Stimulated activated naive B cell treated with anti-CD40 and anti-IgM and Interleukin-4, amounts not matched to agents 10 μg/mL and 1 μg/mL and 100 μg/mL, for 72 hours (primary cell): ENCODE measurements around the gene IPP.

Experiments
- ATAC-seq, 2 donors: fragments of 150-1000 bp; cut with Tn5 transposase; replicated peaks; 2 replicates each; pipeline ENCODE4 v1.10.0; 2021; ENCODE audit warnings: moderate library complexity in 1 of 2
- DNase-seq: peaks from one replicate; pipeline ENCODE4 v3.0.0; 2021
- H3K27ac Mint-ChIP-seq: one replicate; pipeline ENCODE4 v1.8.0; 2022; ENCODE audit warnings: mild to moderate bottlenecking, mixed read lengths
- H3K27me3 Mint-ChIP-seq, 2 donors: one replicate each; pipeline ENCODE4 v1.8.0; 2022; ENCODE audit warnings: mixed read lengths in 2 of 2
- H3K36me3 Mint-ChIP-seq, 2 donors: one replicate each; pipeline ENCODE4 v1.8.0; 2022; ENCODE audit warnings: mixed read lengths in 2 of 2, mild to moderate bottlenecking in 1 of 2
- H3K4me1 Mint-ChIP-seq, 2 donors: one replicate each; pipeline ENCODE4 v1.8.0; 2022; ENCODE audit warnings: mixed read lengths in 2 of 2, mild to moderate bottlenecking in 1 of 2
- H3K4me3 Mint-ChIP-seq, 2 donors: one replicate each; pipeline ENCODE4 v1.8.0; 2022; ENCODE audit warnings: mild to moderate bottlenecking in 2 of 2, mixed read lengths in 2 of 2, moderate library complexity in 1 of 2
- H3K9me3 Mint-ChIP-seq, 2 donors: one replicate each; pipeline ENCODE4 v1.8.0; 2022; ENCODE audit warnings: mixed read lengths in 2 of 2, mild to moderate bottlenecking in 1 of 2

IPP gene

DNA sequence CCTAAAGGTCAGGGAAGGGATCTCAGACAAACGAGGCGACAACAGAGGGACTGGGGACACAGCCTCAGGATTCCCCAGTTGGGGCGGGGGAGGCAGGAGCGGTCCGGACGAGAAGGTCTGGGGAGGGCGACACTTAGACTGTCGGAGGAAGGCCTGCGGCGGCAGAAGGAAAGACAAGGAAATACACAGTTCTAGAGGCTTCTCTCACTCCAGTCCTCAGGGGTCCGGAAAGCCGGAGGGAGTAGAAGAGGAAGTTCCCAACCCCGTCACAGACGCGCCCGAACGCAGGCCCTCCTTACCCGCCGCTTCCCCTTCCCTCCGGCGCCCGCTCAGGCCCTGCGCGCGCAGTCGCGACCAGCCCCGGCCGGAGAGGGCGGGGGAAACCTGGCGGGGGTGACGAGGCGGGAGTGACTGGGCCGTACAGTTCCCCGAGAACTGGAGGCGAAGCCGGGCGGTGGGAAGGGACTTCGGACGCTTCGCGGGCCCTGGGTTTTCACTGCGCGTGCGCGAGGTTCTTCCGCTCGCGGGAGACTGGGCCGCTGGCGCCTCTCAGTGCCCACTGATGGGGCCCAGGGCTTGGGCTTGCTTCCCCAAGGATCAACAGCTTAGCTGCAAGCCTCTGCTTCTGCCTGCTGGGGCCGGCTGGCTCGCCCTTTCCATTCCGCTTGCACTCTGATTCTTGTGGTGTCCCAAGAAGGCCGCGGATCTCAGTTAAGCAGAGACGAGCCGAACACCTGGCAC is at the start of gene IPP:
Gene IPP, minus strand, starts transcription at position 356 of the 741 bp plus-strand sequence. CDS start 4,242 bp downstream, outside the sequence.
- ATAC-seq (peak; percentile 95 to 96), DNase-seq (peak; percentile 98)
- peak within 1 kb of the TSS; percentile 98 to 100 for H3K4me3 Mint-ChIP-seq
- peaks cover 5 to 6% of the 10 kb centered on the region in 2 donors for H3K4me1 Mint-ChIP-seq
- no peaks in the 10 kb centered on the region for H3K27me3 Mint-ChIP-seq
- no peaks in the 10 kb centered on the region for H3K36me3 Mint-ChIP-seq
- peaks cover 0 to 3% of the 10 kb centered on the region in 2 donors for H3K9me3 Mint-ChIP-seq
- peak within 1 kb of the TSS; percentile 99 for H3K27ac Mint-ChIP-seq

DNA sequence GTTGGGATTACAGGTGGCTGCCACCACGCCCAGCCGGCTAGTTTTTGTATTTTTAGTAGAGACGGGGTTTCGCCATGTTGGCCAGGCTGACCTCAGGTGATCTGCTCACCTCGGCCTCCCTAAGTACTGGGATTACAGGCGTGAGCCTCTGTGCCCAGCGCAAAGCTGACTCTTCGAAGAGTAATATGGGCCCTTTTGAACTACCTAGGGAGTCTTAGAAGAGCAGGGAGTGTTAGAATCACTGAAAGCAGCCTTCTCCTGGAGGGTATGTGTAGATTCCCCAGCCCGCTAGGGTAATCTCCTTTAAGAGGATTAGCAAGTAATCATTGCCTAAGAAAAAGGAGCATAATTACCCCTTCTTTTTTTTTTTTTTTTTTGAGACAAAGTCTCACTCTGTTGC is 46.5 kb upstream of the IPP start:
- ATAC-seq, result no peak
- peaks cover 0 to 2% of the 10 kb centered on the region in 2 donors for H3K4me1 Mint-ChIP-seq
- H3K27me3 Mint-ChIP-seq, result peaks cover 7 to 11% of the 10 kb centered on the region in 2 donors
- DNase-seq, result no peak
- no peaks in the 10 kb centered on the region for H3K9me3 Mint-ChIP-seq
- H3K4me3 Mint-ChIP-seq, result no peak overlapping the region
- no peak overlapping the region for H3K27ac Mint-ChIP-seq
- no peaks in the 10 kb centered on the region for H3K36me3 Mint-ChIP-seq

DNA sequence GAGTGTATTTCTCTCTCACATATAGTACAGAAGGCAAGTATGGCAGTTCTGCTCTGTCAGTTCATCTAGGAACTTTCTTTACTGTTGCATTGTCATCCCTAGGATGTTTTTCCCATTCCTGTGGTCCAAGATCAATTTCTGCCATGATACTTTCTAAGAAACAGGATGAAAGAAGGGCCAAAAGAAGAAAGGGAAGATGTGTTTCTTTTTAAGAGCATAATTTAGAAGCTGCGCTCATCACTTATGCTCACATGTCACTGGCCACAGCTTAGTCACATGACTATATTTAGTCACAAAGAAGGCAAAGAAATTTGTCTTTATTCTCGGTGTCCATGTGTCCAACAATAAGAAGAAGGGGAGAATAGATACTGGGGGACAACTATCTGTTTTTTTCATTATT is 45.9 kb upstream of the IPP start:
- Mint-ChIP-seq H3K27ac (no peak overlapping the region), H3K36me3 (no peaks in the 10 kb centered on the region), H3K27me3 (peaks cover 7 to 11% of the 10 kb centered on the region in 2 donors), H3K9me3 (no peaks in the 10 kb centered on the region), H3K4me3 (no peak overlapping the region), H3K4me1 (no peaks in the 10 kb centered on the region)
- no peak for DNase-seq
- no peak for ATAC-seq

DNA sequence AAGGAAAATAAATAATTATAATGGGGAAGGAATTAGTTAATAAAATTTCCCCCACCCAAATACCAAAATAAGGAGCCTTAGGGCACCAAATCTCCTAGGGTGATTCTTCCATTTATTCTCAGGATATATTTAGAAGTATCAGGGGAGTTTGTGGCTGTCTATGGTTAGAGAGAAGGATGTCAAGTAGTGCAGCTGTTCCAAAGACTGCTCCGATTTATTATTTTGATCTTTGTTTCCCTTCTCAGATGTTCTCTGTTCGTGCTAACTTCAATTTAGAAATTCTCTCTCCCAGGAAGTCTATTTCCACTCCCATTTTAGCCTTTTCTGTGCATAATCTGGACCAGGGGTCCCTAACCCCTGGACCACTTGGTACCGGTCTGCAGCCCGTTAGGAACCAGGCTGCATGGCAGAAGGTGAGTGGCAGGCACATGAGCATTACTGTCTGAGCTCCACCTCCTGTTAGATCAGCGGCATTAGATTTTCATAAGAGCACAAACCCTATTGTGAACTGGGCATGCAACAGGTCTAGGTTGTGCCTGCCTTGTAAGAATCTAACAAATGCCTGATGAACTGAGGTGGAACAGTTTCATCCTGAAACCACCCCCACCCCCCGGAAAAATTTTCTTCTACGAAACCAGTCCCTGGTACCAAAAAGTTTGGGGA is 43.6 kb upstream of the IPP start:
- Mint-ChIP-seq H3K4me1 (no peaks in the 10 kb centered on the region), H3K27me3 (peaks cover 7 to 11% of the 10 kb centered on the region in 2 donors), H3K9me3 (no peaks in the 10 kb centered on the region), H3K4me3 (no peak overlapping the region), H3K36me3 (no peaks in the 10 kb centered on the region), H3K27ac (no peak overlapping the region)
- DNase-seq (no peak), ATAC-seq (no peak)

DNA sequence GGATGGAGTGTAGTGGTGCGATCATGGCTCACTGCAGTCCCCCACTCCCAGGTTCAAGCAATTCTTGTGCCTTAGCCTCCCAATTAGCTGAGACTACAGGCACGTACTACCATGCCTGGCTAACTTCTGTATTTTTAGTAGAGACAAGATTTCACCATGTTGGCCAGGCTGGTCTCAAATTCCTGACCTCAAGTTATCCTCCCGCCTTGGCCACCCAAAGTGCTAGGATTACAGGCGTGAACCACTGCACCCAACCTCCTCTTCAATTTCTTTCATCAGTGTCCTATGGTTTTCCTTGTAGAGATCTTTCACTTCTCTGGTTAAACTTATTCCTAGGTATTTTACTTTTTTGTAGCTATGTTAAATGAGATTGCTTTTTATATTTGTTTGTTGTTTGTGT is 42.3 kb upstream of the IPP start:
- Mint-ChIP-seq H3K27me3 (peaks cover 7 to 11% of the 10 kb centered on the region in 2 donors), H3K4me3 (no peak overlapping the region), H3K27ac (no peak overlapping the region), H3K36me3 (no peaks in the 10 kb centered on the region), H3K4me1 (peaks cover 5 to 9% of the 10 kb centered on the region in 2 donors), H3K9me3 (no peaks in the 10 kb centered on the region)
- ATAC-seq, result no peak
- DNase-seq, result no peak

DNA sequence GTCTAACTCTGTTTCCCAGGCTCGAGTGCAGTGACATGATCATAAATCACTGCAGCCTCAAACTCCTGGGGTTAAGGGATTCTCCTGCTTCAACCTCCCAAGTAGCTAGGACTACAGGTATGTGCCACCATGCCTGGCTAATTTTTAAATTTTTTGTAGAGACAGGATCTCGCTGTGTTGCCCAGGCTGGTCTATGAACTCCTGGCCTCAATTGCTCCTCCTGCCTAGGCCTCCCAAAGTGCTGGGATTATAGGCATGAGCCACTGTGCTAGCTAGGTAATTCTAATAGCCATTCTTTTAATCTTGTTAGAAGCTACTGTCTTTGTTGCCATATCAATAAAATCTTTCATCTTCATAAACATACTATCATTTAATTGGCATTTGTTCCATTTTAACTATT is 39.1 kb upstream of the IPP start:
- DNase-seq (no peak), ATAC-seq (no peak)
- Mint-ChIP-seq H3K27ac (no peak overlapping the region), H3K27me3 (peaks cover 7 to 17% of the 10 kb centered on the region in 2 donors), H3K4me1 (peaks cover 9 to 24% of the 10 kb centered on the region in 2 donors), H3K4me3 (no peak overlapping the region), H3K9me3 (no peaks in the 10 kb centered on the region), H3K36me3 (no peaks in the 10 kb centered on the region)

DNA sequence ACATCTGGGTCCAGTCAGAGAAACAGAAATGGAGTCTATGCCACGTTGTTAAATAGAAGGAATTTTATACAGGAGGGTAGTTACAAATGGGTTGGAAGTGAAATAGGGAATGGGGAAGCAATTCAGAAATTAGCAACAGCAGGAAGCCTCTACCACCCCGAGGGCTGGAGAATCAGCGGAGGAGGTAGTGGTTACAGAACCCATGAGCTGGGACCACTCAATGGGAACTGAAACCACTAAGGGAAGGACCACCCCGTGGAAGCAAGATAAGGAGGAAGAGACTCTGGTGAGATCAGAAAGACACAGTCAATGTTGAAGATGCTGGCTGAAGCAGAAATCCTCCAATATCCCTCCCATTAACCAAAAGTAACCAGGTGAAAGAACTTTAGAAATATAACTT is 37.5 kb upstream of the IPP start:
- Mint-ChIP-seq H3K9me3 (no peaks in the 10 kb centered on the region), H3K4me3 (no peak overlapping the region), H3K27ac (no peak overlapping the region), H3K4me1 (peaks cover 9 to 24% of the 10 kb centered on the region in 2 donors), H3K36me3 (no peaks in the 10 kb centered on the region), H3K27me3 (peaks cover 7 to 9% of the 10 kb centered on the region in 2 donors)
- ATAC-seq (peak; percentile 73 to 87), DNase-seq (peak; percentile 11)

DNA sequence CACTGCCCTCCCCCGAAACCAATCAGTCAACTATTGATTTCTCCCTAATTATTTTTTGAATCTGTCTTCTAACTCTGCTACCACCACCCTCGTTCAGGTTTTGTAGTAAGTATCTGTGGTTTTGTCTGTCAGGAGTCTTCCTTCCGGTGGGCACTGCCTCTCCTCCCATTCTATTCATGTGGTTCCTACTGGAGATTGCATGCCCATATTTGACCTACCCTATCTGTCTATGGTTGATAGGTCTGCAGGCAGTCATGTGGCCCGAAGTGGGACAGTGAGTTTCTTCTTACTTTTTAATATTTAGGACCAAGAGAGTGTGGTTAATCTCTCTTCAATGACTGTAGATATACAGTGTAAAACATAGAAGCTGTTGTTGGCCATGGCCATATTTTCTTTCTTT is 35.1 kb upstream of the IPP start:
- ATAC-seq (peak in 1 of 2 donors; percentile 42), DNase-seq (no peak)
- H3K27me3 Mint-ChIP-seq, result peaks cover 7 to 15% of the 10 kb centered on the region in 2 donors
- H3K27ac Mint-ChIP-seq, result no peak overlapping the region
- H3K9me3 Mint-ChIP-seq, result no peaks in the 10 kb centered on the region
- H3K36me3 Mint-ChIP-seq, result no peaks in the 10 kb centered on the region
- peaks cover 9 to 24% of the 10 kb centered on the region in 2 donors for H3K4me1 Mint-ChIP-seq
- no peak overlapping the region for H3K4me3 Mint-ChIP-seq

DNA sequence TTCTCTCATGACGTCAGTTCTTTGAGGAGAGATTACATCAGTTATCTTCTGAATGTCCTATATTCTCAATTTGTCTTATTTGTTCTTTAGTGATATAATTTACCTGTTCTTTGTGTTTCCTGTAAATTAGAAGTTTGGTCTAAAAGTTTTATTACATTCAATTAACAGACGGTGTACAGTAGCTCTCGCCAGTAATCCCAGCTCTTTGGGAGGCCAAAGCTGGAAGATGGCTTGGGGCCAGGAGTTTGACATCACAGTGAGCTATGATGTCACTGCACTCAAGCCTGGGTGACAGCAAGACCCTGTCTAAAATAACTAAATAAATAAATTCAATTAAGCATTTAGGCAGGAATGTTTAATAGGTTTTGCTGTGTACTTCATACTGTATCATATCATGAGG is 25.3 kb upstream of the IPP start:
- no peaks in the 10 kb centered on the region for H3K4me1 Mint-ChIP-seq

DNA sequence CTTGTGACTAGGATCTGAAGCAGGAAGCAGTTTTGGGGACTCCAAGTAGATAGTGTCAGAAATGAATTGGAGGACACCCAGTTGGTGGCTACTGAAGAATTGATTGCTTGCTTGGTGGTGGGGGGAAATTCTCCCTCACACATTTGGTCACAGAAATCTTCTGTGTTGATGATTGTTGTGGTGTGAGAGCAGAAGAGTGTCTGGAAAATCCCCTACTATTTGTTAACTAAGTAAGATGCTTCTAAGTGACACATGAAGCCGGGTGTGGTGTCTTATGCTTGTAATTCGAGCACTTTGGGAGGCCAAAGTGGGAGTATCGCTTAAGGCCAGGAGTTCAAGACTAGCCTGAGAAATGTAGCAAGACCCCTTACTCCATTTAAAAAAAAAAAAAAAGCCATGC is 22.5 kb upstream of the IPP start:
- H3K27me3 Mint-ChIP-seq, result no peaks in the 10 kb centered on the region
- H3K4me3 Mint-ChIP-seq, result no peak overlapping the region
- no peak overlapping the region for H3K27ac Mint-ChIP-seq
- H3K4me1 Mint-ChIP-seq, result no peaks in the 10 kb centered on the region
- no peaks in the 10 kb centered on the region for H3K9me3 Mint-ChIP-seq
- no peak for DNase-seq
- no peaks in the 10 kb centered on the region for H3K36me3 Mint-ChIP-seq
- ATAC-seq, result no peak

More for the DNA sequence above, 25.3 kb upstream of the IPP start:
- Mint-ChIP-seq H3K9me3 (no peaks in the 10 kb centered on the region), H3K4me3 (no peak overlapping the region), H3K27ac (no peak overlapping the region), H3K36me3 (no peaks in the 10 kb centered on the region), H3K27me3 (peaks cover 3 to 15% of the 10 kb centered on the region in 2 donors)
- DNase-seq, result no peak
- no peak for ATAC-seq

DNA sequence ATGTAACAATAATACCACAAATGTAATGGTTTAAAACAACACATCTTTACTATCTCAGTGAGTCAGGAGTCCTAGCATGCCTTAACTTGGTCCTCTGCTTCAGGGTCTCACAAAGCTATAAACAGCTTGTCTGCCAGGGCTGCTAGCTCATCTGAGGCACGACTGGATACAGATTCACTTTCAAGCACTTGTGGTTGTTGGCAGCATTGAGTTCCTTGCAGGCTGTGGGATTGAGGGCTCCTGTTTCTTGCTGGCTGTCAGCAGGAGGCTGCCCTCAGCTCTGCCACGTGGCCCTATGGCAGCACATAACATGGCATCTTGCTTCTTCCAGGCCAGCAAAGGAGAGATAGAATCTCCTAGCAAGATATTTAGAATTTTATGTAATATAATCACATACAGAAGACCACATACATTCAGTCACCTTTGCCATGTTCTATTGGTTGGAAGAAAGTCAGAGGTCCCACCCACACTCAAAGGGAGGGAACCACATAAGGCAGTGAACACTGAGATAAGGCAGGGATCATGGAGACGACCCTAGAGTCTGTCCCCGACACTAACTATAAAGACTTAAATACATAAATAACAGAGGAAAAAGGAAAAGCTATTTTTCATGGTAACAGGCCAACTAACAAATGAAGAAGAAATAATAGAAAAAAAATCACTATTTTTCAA is 18.9 kb upstream of the IPP start:
- Mint-ChIP-seq H3K36me3 (no peaks in the 10 kb centered on the region), H3K4me1 (no peaks in the 10 kb centered on the region), H3K9me3 (no peaks in the 10 kb centered on the region), H3K27me3 (no peaks in the 10 kb centered on the region), H3K27ac (no peak overlapping the region), H3K4me3 (no peak overlapping the region)
- DNase-seq, result no peak
- no peak for ATAC-seq

DNA sequence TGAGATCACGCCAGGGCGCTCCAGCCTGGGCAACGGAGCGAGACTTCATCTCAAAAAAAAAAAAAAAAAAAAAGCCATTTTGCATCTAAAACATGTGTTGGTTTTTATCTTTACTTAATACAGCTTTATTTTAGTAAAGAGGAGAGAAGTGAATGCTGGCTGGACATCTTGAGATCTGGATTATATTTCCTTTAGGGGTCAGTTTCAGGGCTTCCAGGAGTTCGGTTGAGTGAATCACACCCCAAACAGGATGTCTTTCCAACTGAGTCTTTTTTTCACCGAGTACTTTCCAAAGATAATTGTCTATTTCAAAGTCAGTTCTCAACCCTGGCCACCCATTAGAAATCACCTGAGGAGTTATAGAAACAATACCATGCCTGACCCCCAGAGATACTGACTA is 16.6 kb upstream of the IPP start:
- Mint-ChIP-seq H3K4me3 (no peak overlapping the region), H3K4me1 (no peaks in the 10 kb centered on the region), H3K36me3 (no peaks in the 10 kb centered on the region), H3K9me3 (no peaks in the 10 kb centered on the region), H3K27ac (no peak overlapping the region), H3K27me3 (no peaks in the 10 kb centered on the region)
- ATAC-seq, result no peak
- no peak for DNase-seq

DNA sequence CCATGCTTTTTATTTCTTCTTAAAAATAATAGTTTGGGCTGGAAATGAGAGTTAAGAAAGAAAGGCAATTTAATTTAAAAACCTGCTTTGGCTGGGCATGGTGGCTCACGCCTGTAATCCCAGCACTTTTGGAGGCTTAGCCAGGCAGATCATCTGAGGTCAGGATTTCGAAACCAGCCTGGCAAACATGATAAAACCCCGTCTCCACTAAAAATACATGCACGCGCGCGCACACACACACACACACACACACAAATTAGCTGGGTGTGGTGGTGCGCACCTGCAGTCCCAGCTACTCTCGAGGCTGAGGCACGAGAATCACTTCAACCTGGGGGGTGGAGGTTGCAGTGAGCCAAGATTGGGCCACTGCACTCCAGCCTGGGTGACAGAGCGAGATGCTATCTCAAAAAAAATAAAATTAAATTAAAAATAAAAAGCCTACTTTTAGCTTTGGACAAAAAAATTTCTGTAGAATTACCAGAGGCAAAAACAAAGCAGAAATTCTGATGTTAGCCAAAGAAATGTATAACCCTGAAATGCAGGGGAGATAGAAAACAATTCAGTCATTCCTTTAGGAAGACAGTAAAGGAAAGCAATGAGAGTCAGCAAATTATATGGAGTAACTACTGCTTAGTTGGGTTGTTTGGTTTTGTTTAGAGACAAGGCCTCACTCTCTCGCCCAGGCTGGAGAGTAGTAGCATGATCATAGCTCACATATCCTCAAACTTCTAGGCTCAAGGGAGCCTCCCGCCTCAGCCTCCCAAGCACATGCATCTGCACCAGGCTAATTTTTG is 15.7 kb upstream of the IPP start:
- no peaks in the 10 kb centered on the region for H3K36me3 Mint-ChIP-seq
- no peak for DNase-seq
- ATAC-seq, result no peak
- H3K27ac Mint-ChIP-seq, result no peak overlapping the region
- peaks cover 0 to 3% of the 10 kb centered on the region in 2 donors for H3K27me3 Mint-ChIP-seq
- H3K9me3 Mint-ChIP-seq, result no peaks in the 10 kb centered on the region
- no peak overlapping the region for H3K4me3 Mint-ChIP-seq
- no peaks in the 10 kb centered on the region for H3K4me1 Mint-ChIP-seq

DNA sequence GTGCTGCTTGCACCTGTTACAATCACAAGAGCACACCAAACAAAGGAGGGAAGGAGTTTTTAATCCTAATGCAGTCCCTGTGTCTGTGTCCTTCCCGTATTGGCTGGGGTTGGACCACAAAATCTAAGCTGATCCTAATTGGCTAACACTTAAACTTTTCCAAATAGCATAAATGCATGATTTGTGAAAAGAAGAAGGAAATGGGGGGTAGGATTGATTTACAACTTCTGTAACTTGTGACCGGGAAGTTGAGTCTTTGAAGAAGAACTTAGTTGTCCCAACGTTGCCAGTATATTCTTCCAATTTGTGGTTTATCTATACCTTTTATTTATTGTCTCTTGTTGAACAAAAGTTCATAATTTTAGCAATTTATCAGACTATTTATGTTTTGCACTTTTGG is 11.8 kb upstream of the IPP start:
- H3K4me1 Mint-ChIP-seq, result no peaks in the 10 kb centered on the region
- H3K36me3 Mint-ChIP-seq, result no peaks in the 10 kb centered on the region
- peaks cover 9 to 11% of the 10 kb centered on the region in 2 donors for H3K27me3 Mint-ChIP-seq
- no peaks in the 10 kb centered on the region for H3K9me3 Mint-ChIP-seq
- DNase-seq (no peak), ATAC-seq (no peak)
- no peak overlapping the region for H3K4me3 Mint-ChIP-seq
- H3K27ac Mint-ChIP-seq, result no peak overlapping the region
